ENCODE measurements around the gene DNAJB8. TPM values are rescaled to one million over a fixed set of nuclear protein-coding genes. Genes with fewer than 3 reads are reported as not detected.

The DNAJB8 gene
- total and polyA plus RNA-seq, 5 donors, result not detected

DNA sequence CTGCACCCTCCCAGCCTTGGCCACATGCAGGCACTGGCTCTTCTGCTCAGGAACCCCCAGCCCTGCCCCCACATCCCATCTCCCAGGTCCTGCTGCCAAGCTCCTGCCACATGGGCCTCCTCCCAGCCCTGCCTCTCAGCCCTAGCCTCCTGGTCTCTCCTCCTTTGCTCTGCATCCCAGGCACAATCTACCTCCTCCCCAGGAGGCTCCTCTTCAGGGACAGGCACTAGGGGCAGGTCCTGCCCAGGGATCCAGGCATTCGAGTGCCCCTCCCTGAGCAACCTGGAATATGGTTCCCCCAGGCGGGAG lies 12.4 kb downstream of the DNAJB8 start:
- Histone ChIP-seq H3K9me3 (ENCODE audit: control insufficient read depth, low read length) (no peaks in the 10 kb centered on the region), H3K4me1 (ENCODE audit: control insufficient read depth, insufficient read depth, low read length) (no peaks in the 10 kb centered on the region), H3K27ac (ENCODE audit: low read length) (no peak overlapping the region), H3K4me3 (ENCODE audit: low read length) (no peak overlapping the region), H3K27me3 (ENCODE audit: control insufficient read depth, insufficient read depth) (no peaks in the 10 kb centered on the region)
- intact Hi-C loops (cut with DNase I), result no loop called here
- WGBS, result 97% methylated on average over 2 of the region's 2 CpGs
- peak in 1 of 3 donors; percentile 36 for DNase-seq
- no peak for ATAC-seq

DNA sequence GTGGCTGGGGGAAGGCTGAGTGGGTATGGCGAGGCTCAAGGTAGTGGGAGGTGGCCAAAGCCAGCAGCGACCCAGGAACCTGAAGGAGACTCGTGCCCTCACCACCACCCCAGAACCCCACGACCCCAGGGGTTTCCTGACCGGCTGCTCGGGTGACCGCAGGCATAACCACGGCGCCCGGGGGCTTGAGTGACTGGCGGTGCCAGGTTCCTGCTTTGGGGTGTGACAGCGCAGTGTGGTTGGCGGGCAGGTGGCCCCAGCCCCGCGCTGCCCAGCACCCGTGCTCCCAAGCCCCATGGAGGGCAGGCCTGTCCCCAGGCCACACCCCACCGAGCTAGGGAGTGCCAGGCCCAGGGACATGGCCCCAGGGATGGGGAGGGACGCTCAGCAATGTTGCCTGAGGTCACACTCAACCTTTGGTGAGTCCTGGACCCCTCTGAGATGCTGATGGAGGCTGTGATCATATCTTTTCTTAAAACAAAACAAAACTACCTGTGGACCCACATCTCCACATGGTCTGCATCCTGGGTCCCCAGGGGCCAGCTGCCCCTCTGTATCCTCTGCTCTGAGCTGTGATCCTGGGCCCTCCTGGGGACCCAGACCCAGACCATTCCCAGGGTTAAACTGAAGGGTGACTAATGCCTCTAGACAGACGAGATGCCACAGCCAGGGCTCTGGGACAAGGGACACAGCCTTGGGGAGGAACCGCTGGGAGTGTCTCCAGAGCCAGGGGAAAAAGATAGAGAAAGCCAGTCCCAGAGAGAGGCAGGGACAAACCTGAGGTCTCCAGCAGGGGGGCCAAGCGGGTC lies 13.0 kb downstream of the DNAJB8 start:
- ATAC-seq, result no peak
- no peak overlapping the region for H3K27ac ChIP-seq (ENCODE audit: low read length)
- no peak overlapping the region for H3K4me3 ChIP-seq (ENCODE audit: low read length)
- H3K9me3 ChIP-seq (ENCODE audit: control insufficient read depth, low read length), result no peaks in the 10 kb centered on the region
- no peaks in the 10 kb centered on the region for H3K4me1 ChIP-seq (ENCODE audit: control insufficient read depth, insufficient read depth, low read length)
- 74% methylated on average over 21 of the region's 21 CpGs for WGBS
- DNase-seq, result peak in 1 of 3 donors; percentile 54
- intact Hi-C loops (cut with DNase I), result no loop called here
- no peaks in the 10 kb centered on the region for H3K27me3 ChIP-seq (ENCODE audit: control insufficient read depth, insufficient read depth)

DNA sequence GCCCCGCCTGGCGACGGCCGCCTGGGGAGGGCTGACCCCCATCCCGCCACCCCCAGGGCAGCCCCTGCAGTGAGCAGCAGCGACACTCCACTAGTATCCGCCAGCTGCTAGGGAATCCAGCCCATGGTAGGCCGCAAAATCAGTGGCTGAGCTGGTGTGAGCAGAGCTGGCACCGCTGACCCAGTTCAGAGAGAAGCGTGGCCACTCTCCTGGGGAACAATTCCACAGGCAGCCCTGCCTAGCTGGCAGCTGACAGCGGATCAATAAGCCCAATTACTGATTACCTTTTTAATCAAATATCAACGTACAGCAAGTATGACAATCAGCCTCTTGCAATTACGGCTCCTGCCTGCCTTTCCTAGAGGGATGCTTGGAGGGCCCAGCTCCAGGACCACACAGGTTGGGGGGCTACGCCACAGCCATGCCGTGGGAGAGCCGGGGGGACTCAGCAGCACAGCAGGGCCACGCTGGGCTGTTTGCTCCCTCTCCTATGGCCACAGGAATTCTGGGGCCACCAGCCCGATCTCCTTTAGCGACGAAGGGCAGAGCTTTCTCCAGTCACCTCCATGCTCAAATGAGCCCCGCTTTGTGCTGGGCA lies 13.9 kb downstream of the DNAJB8 start:
- no peaks in the 10 kb centered on the region for H3K9me3 ChIP-seq (ENCODE audit: control insufficient read depth, low read length)
- no peaks in the 10 kb centered on the region for H3K27me3 ChIP-seq (ENCODE audit: control insufficient read depth, insufficient read depth)
- 90% methylated on average over 21 of the region's 21 CpGs for WGBS
- intact Hi-C loops (cut with DNase I), result no loop called here
- peak in 1 of 3 donors; percentile 6 for DNase-seq
- no peak overlapping the region for H3K27ac ChIP-seq (ENCODE audit: low read length)
- no peak overlapping the region for H3K4me3 ChIP-seq (ENCODE audit: low read length)
- no peaks in the 10 kb centered on the region for H3K4me1 ChIP-seq (ENCODE audit: control insufficient read depth, insufficient read depth, low read length)
- no peak for ATAC-seq

DNA sequence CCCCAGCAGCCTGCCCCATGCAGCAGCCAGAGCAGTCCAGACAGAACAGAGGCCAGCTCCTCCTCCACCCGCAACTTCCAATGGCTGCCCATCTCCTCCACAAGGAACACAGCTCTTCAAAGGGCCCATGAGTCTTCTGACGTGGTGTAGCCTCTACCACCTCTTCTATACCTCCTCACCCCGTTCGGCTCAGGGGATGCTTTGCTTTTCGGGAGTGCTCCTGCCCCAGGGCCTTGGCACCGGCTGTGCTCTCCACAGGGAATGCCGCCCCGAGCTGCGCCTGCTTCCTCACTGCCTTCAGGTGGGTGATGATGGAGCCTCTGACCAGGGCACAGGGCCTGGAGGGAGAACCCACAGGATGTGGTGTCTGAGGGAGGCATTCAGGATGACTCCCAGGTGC lies 14.6 kb downstream of the DNAJB8 start:
- WGBS, result 89% methylated on average over 9 of the region's 9 CpGs
- intact Hi-C loops (cut with DNase I), result no loop called here
- Histone ChIP-seq H3K4me3 (ENCODE audit: low read length) (no peak overlapping the region), H3K9me3 (ENCODE audit: control insufficient read depth, low read length) (no peaks in the 10 kb centered on the region), H3K4me1 (ENCODE audit: control insufficient read depth, insufficient read depth, low read length) (no peaks in the 10 kb centered on the region), H3K27me3 (ENCODE audit: control insufficient read depth, insufficient read depth) (no peaks in the 10 kb centered on the region), H3K27ac (ENCODE audit: low read length) (no peak overlapping the region)
- DNase-seq (no peak), ATAC-seq (no peak)

DNA sequence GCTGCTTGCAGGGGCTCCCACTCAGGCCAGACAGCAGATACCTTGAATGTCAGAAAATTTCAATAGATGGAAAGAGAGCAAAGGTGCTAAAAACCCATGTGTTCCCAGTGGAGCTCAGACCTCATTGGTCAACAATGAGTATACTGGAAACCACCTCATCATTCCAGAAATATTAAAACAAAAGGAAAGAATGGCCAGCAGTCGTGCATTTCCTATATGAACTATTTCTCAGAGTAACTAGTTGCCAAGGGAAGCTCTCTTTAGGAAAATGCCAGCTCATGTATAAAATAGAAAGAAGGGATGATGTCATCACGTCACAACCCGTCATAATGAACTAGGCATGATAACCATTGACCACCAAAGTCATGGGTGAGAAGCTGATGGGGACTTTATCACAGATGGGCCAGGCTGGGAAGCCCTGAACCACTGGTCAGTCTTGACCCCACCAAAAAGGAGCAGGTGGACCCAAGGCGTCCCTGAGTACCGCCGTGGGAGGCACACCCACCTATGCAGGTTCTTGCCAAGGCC lies 17.5 kb downstream of the DNAJB8 start:
- no peaks in the 10 kb centered on the region for H3K9me3 ChIP-seq (ENCODE audit: control insufficient read depth, low read length)
- DNase-seq (peak in 1 of 3 donors; percentile 5), ATAC-seq (no peak)
- no peak overlapping the region for H3K27ac ChIP-seq (ENCODE audit: low read length)
- no peak overlapping the region for H3K4me3 ChIP-seq (ENCODE audit: low read length)
- WGBS, result 86% methylated on average over 6 of the region's 6 CpGs
- intact Hi-C loops (cut with DNase I), result no loop called here
- no peaks in the 10 kb centered on the region for H3K4me1 ChIP-seq (ENCODE audit: control insufficient read depth, insufficient read depth, low read length)
- H3K27me3 ChIP-seq (ENCODE audit: control insufficient read depth, insufficient read depth), result no peaks in the 10 kb centered on the region

DNA sequence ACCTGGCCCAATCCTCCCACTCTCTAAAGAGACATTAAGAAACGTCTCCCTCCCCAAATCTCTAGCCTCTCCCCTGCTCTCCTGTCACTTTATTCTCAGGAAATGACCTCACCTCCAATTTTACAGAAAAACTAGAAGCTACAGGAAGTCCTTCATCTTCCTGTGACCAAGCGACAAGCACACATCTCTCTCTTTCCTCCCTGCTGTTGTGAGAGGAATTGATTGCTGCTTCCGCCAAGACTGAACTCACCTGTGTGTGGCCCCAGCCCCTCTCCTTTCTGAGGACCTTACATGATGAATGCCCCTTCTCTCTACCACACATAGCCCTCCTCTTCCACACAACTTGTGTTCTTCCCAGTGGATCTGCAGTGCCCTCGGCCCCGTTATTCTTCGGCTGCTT lies 18.2 kb downstream of the DNAJB8 start:
- intact Hi-C loops (cut with DNase I), result no loop called here
- H3K9me3 ChIP-seq (ENCODE audit: control insufficient read depth, low read length), result no peaks in the 10 kb centered on the region

GRCh38 chr3:128447561-128448013 lies 19.1 kb downstream of the DNAJB8 start:
- intact Hi-C loops (cut with DNase I), result no loop called here
- ATAC-seq, result no peak
- no peak for DNase-seq
- Histone ChIP-seq H3K4me3 (ENCODE audit: low read length) (no peak overlapping the region), H3K4me1 (ENCODE audit: control insufficient read depth, insufficient read depth, low read length) (no peaks in the 10 kb centered on the region), H3K9me3 (ENCODE audit: control insufficient read depth, low read length) (no peaks in the 10 kb centered on the region), H3K27ac (ENCODE audit: low read length) (no peak overlapping the region), H3K27me3 (ENCODE audit: control insufficient read depth, insufficient read depth) (no peaks in the 10 kb centered on the region)
- WGBS, result 94% methylated on average over 3 of the region's 3 CpGs

More for the DNA sequence above, 18.2 kb downstream of the DNAJB8 start:
- H3K4me3 ChIP-seq (ENCODE audit: low read length), result no peak overlapping the region
- ATAC-seq (no peak), DNase-seq (peak in 1 of 3 donors; percentile 4)
- H3K27me3 ChIP-seq (ENCODE audit: control insufficient read depth, insufficient read depth), result no peaks in the 10 kb centered on the region
- no peaks in the 10 kb centered on the region for H3K4me1 ChIP-seq (ENCODE audit: control insufficient read depth, insufficient read depth, low read length)
- H3K27ac ChIP-seq (ENCODE audit: low read length), result no peak overlapping the region
- WGBS, result 61% methylated on average over 6 of the region's 6 CpGs

DNA sequence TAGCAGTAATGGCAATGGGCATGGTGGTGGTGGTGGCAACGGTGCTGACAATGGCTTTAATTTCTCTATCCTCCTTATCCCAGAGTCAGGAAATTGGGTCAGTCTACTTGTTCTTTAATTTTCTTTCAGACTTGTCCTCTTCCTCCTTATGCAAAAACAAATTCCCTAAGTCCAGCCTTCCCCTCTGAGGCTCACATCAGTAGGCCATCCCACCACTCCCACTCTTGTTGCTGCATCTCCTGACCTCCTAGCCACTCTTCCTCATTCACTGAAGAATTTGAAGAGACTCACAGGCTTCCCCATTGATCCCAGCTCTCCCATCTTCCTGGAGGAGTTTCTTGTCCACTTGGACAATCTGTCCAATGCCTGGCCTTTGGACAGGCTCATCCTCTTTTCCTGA lies 19.9 kb downstream of the DNAJB8 start:
- DNase-seq (no peak), ATAC-seq (no peak)
- 94% methylated on average over 1 of the region's 1 CpG for WGBS
- Histone ChIP-seq H3K27me3 (ENCODE audit: control insufficient read depth, insufficient read depth) (no peaks in the 10 kb centered on the region), H3K4me1 (ENCODE audit: control insufficient read depth, insufficient read depth, low read length) (no peaks in the 10 kb centered on the region), H3K4me3 (ENCODE audit: low read length) (no peak overlapping the region), H3K27ac (ENCODE audit: low read length) (no peak overlapping the region), H3K9me3 (ENCODE audit: control insufficient read depth, low read length) (no peaks in the 10 kb centered on the region)
- intact Hi-C loops (cut with DNase I), result no loop called here

- intact Hi-C loops (cut with DNase I), result no loop called here
- H3K27me3 ChIP-seq (ENCODE audit: control insufficient read depth, insufficient read depth), result no peaks in the 10 kb centered on the region
- no peaks in the 10 kb centered on the region for H3K9me3 ChIP-seq (ENCODE audit: control insufficient read depth, low read length)
- DNase-seq, result no peak
- no peak overlapping the region for H3K4me3 ChIP-seq (ENCODE audit: low read length)
- ATAC-seq, result no peak
- 91% methylated on average over 1 of the region's 1 CpG for WGBS
- no peaks in the 10 kb centered on the region for H3K4me1 ChIP-seq (ENCODE audit: control insufficient read depth, insufficient read depth, low read length)
- no peak overlapping the region for H3K27ac ChIP-seq (ENCODE audit: low read length)
These were observed 21.3 kb downstream of the DNAJB8 start for GRCh38 chr3:128445357-128445756.

DNA sequence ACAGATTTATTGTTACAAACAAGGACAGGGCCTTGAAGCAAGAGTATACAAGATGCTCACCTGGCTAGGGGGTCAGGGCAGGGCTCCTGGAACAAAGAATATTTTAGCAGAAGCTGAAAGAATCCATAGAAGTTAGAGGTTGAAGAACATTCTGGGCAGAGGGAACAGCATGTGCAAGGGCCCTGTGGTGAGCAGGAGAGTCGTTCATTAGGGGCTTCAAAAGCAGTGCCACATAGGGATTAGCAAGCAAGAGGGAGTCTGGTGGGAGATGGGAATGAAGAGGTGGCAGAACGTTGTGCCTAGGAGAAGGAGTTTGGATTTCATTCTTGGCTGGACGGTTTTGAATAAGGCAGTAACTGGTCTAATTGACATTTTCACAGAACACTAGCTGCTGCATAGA lies 22.9 kb downstream of the DNAJB8 start:
- WGBS, result 74% methylated on average over 3 of the region's 3 CpGs
- H3K9me3 ChIP-seq (ENCODE audit: control insufficient read depth, low read length), result no peaks in the 10 kb centered on the region
- intact Hi-C loops (cut with DNase I), result no loop called here
- DNase-seq (no peak), ATAC-seq (no peak)
- H3K4me1 ChIP-seq (ENCODE audit: control insufficient read depth, insufficient read depth, low read length), result no peaks in the 10 kb centered on the region
- H3K4me3 ChIP-seq (ENCODE audit: low read length), result no peak overlapping the region
- H3K27ac ChIP-seq (ENCODE audit: low read length), result no peak overlapping the region
- H3K27me3 ChIP-seq (ENCODE audit: control insufficient read depth, insufficient read depth), result no peaks in the 10 kb centered on the region

DNA sequence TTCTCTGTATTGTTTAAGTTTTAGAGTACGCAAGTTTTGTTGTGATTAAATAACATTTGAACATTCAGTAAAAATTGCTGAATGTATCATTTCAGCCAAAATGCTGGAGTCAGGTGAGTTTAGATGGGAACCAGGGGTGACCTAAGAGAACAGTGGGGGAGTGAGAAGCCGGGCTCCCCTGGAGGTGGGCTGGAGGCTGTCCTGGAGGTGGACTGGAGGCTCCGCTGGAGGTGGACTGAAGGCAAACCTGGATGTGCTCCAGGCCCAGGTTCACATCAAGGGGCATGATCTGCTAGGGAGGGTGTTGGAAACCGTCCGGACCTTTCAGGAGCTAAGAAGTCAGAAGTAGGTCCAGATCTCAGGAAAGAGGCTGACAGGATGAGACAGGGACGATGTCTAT lies 23.7 kb downstream of the DNAJB8 start:
- 85% methylated on average over 6 of the region's 6 CpGs for WGBS
- DNase-seq (no peak), ATAC-seq (no peak)
- Histone ChIP-seq H3K4me1 (ENCODE audit: control insufficient read depth, insufficient read depth, low read length) (no peaks in the 10 kb centered on the region), H3K9me3 (ENCODE audit: control insufficient read depth, low read length) (no peaks in the 10 kb centered on the region), H3K27ac (ENCODE audit: low read length) (no peak overlapping the region), H3K4me3 (ENCODE audit: low read length) (no peak overlapping the region), H3K27me3 (ENCODE audit: control insufficient read depth, insufficient read depth) (no peaks in the 10 kb centered on the region)
- intact Hi-C loops (cut with DNase I), result no loop called here

All from right cardiac atrium (tissue), 5 donors.